ENCODE results near the gene KASH5. TPM values are rescaled to one million over a fixed set of nuclear protein-coding genes. Genes with fewer than 3 reads are reported as not detected.

Gene KASH5
- total RNA-seq, 4 donors from 2014 or later = not detected

DNA sequence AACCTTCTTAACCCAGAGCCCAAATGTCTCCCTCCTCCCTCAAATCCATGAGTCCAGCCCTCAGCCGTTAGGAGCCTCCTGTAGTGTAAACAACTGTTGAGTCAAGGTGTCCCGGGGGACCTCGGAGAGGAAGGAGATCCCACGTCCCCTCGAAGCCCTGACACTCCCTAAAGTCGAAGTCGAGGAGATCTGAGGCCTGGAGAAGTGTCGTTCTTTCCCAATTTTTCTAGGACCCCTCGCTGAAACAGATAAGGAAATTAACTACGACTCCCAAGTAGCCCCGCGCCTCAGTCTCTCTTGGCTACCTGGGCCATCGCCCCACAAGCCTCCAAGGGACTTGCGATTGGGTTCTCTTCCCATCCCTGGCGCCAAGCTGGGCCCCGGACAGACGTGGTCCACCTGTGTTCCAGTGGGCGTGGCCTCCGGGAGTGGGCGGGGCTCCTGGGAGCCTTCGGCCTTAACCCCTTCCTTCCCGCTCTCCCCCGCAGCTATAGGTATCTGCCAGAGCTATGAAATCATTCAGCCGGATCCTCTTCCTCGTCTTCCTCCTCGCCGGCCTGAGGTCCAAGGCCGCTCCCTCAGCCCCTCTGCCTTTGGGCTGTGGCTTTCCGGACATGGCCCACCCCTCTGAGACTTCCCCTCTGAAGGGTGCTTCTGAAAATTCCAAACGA lies 38.0 kb downstream of the KASH5 start:
- intact Hi-C loops (cut with DNase I) = no loop called here
- 4 to 6% methylated on average over 21 to 28 of the region's 30 CpGs for WGBS, 2 donors

DNA sequence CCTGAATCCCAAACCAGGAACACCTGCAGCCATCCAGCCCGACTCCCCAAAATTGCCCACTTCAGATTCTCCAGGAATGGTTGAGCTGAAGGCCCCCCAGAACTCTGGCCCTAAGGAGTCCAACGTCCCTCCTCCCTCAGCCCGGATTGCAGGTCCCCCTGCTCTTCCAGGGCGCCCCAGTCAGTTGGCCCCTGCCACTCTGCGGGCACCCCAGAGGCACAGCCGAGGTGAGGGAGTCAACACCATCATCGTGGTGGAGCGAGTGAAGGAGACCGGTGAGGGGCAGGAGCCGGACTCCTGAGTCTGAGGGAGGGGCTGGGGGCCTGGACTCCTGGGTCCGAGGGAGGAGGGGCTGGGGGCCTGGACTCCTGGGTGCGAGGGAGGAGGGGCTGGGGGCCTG lies 39.3 kb downstream of the KASH5 start:
- Histone ChIP-seq H3K27me3 (peaks cover 25 to 100% (median 63%) of the 10 kb centered on the region in 4 donors), H3K9me3 (no peaks in the 10 kb centered on the region), H3K4me1 (peaks cover 22 to 33% (median 24%) of the 10 kb centered on the region in 3 donors), H3K36me3 (no peaks in the 10 kb centered on the region), H3K27ac (no peak overlapping the region), H3K4me3 (no peak overlapping the region)
- no peak for DNase-seq
- no peak for TF ChIP-seq POLR2A (IDR thresholded peaks at IDR 0.05)
- TF ChIP-seq, protein P1, sequence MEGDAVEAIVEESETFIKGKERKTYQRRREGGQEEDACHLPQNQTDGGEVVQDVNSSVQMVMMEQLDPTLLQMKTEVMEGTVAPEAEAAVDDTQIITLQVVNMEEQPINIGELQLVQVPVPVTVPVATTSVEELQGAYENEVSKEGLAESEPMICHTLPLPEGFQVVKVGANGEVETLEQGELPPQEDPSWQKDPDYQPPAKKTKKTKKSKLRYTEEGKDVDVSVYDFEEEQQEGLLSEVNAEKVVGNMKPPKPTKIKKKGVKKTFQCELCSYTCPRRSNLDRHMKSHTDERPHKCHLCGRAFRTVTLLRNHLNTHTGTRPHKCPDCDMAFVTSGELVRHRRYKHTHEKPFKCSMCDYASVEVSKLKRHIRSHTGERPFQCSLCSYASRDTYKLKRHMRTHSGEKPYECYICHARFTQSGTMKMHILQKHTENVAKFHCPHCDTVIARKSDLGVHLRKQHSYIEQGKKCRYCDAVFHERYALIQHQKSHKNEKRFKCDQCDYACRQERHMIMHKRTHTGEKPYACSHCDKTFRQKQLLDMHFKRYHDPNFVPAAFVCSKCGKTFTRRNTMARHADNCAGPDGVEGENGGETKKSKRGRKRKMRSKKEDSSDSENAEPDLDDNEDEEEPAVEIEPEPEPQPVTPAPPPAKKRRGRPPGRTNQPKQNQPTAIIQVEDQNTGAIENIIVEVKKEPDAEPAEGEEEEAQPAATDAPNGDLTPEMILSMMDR (IDR thresholded peaks at IDR 0.05) = no peak
- intact Hi-C loops (cut with DNase I) = no loop called here
- no CpG with 5 or more reads among the region's 12 CpGs for WGBS, 2 donors

More for the DNA sequence above, 38.0 kb downstream of the KASH5 start:
- H3K9me3 ChIP-seq = no peaks in the 10 kb centered on the region
- H3K4me1 ChIP-seq = peaks cover 29 to 42% (median 31%) of the 10 kb centered on the region in 3 donors
- DNase-seq = no peak
- TF ChIP-seq, protein P1 (IDR thresholded peaks at IDR 0.05) = no peak
- no peak for TF ChIP-seq POLR2A (IDR thresholded peaks at IDR 0.05)
- no peaks in the 10 kb centered on the region for H3K36me3 ChIP-seq
- H3K4me3 ChIP-seq = no peak overlapping the region
- H3K27me3 ChIP-seq = peaks cover 25 to 100% (median 70%) of the 10 kb centered on the region in 4 donors
- H3K27ac ChIP-seq = no peak overlapping the region

DNA sequence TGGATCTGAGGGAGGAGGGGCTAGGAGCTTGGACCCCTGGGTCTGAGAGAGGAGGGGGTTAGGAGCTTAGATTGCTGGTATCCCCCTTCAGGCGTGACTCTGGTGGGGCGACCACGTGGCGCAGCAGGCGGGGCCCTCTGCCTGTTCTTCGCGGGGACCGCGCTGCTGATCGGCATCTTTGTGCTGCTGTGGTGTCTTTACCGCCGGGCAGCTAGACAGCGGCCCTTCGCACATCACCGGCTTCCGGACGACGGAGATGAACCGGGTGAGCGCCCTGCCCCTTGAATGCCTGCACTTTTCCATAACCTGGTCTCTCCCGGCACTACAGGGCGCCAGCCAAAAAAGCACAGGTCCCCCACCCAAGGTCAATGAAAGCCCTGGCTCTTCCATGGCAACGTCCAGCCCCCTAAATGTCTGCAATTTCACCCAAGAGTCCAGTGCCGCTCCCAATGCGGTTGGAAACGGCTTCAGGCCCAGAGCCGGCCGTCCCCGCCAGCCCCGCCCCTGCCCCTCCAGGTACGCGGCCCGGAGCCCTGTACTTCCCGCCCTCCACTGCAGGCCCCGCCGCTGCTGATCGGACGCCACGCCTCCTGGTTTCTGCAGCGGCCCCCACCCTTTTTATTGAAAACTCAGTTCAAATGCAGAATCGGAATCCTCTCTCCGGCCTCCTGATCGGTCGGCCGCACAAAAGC lies 40.0 kb downstream of the KASH5 start:
- H3K4me1 ChIP-seq = peaks cover 15 to 32% (median 18%) of the 10 kb centered on the region in 3 donors
- H3K4me3 ChIP-seq = peak overlapping the region in 3 of 4 donors; percentile 21 to 49 (median 26)
- WGBS, 2 donors = 9% methylated on average over 16 of the region's 45 CpGs; no CpG with 5 or more reads in 1 of the 2 donors
- DNase-seq = no peak
- peaks cover 30 to 100% (median 61%) of the 10 kb centered on the region in 4 donors for H3K27me3 ChIP-seq
- no peaks in the 10 kb centered on the region for H3K36me3 ChIP-seq
- no peaks in the 10 kb centered on the region for H3K9me3 ChIP-seq
- H3K27ac ChIP-seq = no peak overlapping the region
- TF ChIP-seq, protein P1 (IDR thresholded peaks at IDR 0.05) = no peak
- no peak for TF ChIP-seq POLR2A (IDR thresholded peaks at IDR 0.05)
- intact Hi-C loops (cut with DNase I) = no loop called here

DNA sequence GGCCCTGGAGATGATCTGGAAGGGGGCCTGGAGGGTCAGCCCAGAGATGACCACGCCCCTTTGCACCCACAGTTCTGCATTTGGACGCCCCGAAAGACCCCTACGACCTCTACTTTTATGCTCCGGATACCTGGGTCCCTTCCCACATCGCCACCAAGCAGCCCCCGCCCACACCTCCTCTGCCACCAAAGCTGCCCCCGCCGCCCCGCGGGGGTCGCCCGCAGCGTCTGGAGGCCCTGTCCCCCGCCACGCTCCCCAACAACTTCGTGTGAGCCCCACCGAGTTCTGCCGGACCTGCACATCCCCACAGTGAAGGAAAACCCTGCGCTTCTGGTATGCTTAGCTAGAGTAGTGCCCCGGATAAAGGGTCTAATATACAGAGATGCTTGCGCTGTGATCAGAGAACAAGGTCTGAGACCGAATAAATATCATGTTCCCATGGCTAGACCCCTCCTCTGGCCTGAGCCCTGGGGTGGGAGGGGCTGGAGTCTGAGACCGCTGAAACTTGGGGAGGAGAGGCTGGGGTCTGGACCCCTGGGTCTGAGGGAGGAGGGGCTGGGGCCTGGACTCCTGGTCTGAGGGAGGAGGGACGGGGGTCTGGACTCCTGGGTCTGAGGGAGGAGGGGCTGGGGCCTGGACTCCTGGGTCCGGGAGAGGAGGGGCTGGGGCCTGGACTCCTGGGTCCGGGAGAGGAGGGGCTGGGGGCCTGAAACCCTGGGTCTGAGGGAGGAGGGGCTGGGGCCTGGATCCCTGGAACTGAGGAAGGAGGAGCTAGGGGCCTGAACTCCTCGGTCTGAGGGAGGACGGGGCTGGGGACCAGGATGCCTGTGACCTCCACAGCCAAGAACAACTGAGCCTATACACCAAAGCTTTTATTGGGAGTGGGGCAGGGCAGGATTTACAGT lies 40.8 kb downstream of the KASH5 start:
- H3K36me3 ChIP-seq = no peaks in the 10 kb centered on the region
- peak overlapping the region in 3 of 4 donors; percentile 21 to 49 (median 26) for H3K4me3 ChIP-seq
- intact Hi-C loops (cut with DNase I) = no loop called here
- H3K27ac ChIP-seq = no peak overlapping the region
- H3K9me3 ChIP-seq = no peaks in the 10 kb centered on the region
- TF ChIP-seq, protein P1 (IDR thresholded peaks at IDR 0.05) = no peak
- no peak for TF ChIP-seq POLR2A (IDR thresholded peaks at IDR 0.05)
- H3K4me1 ChIP-seq = peaks cover 11 to 24% (median 11%) of the 10 kb centered on the region in 3 donors
- H3K27me3 ChIP-seq = peaks cover 23 to 100% (median 58%) of the 10 kb centered on the region in 4 donors
- DNase-seq = no peak
- 10 to 17% methylated on average over 2 to 20 of the region's 29 CpGs for WGBS, 2 donors

Data from esophagus squamous epithelium (tissue), 5 donors.